GM19324 (cell line): ENCODE measurements around the gene CCSAP.
"Not testable (repeated sequence)": the region's sequence is repeated elsewhere in the genome, so short reads cannot be mapped to it uniquely, and the experiment has no call there.

Source experiments
- ATAC-seq: cut with Tn5 transposase; IDR thresholded peaks from one replicate; pipeline ENCODE4 v1.9.1; 2021; ENCODE audit warnings: mild to moderate bottlenecking, moderate library complexity; ENCODE audit not compliant: unreplicated experiment, low FRiP score

CCSAP gene

DNA sequence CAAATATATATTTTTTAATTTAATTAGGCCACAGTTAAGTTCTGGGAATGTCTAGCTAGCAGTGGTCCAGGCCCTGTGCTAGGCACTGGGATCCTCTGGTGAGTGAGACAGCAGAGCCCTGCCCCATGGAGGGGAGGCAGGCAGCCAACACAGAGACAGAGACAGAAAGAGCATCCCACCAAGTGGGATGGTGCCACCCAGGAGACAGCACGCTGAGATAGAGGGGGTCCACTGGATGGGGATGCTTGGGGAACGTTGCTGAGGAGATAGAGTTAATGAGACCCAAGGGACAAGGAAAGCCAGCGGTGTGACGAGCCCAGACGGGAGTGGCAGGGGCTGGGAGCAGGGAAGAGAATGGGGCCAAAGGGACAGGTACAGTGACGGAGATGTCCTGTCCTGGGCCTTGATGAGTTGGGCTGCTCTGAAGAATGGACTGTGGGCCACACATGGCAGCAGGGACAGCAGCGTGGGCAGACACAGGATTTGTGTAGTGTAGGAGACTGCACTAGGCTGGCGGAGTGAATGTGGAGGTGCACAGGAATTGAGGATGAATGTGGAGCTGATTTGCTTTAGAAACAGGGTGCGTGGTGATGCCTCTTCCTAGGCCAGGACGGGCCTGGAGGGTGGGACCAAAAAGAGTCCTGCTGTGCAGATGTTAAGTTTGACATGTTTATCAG, 49.2 kb downstream of the CCSAP start:
- ATAC-seq, result no peak

DNA sequence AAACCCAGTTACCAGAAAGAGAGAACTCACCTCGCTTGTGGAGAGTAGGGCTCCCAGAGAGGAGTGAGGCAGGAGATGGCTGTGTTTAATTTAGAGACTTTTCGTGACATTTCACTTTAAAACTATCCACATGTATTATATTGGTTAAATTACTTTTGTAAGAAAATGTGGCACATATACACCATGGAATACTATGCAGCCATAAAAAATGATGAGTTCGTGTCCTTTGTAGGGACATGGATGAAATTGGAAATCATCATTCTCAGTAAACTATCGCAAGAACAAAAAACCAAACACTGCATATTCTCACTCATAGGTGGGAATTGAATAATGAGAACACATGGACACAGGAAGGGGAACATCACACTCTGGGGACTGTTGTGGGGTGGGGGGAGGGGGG, 51.2 kb downstream of the CCSAP start:
- not testable (repeated sequence) for ATAC-seq

DNA sequence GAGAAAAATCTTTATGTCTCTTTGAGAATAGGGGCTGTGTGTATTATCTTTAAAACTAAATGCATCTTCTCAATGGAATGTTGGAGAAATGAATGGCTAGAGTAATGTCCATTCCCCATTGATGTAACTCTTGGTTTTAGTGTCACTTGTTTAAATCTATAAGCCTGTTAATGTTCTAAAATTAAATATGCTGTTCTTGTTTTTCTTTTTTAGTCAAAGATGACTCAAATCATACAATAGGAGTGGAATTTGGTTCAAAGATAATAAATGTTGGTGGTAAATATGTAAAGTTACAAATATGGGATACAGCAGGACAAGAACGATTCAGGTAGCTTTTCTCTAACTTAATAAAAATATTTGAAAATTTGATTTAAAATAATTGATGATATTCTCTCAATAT, 54.3 kb downstream of the CCSAP start:
- no peak for ATAC-seq

DNA sequence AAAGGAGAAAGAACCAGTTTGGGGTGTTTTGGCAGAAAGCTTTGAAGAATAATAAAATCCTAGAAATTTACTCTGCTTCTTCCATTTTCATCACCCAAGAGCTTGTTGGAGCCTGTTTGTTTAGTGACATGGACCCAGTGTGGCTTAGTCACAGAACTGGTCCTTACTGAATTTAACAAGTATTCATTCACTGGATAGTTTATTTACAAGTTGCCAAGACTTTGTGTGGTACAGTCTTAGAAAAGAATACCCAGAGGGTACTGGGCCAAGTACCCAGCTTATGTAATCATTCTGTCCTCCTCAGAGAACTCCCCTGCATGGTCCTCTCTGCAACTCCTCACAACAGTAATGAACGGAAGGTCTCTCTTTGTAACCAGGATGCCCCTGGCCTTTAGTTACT, 55.6 kb downstream of the CCSAP start:
- ATAC-seq, result no peak

DNA sequence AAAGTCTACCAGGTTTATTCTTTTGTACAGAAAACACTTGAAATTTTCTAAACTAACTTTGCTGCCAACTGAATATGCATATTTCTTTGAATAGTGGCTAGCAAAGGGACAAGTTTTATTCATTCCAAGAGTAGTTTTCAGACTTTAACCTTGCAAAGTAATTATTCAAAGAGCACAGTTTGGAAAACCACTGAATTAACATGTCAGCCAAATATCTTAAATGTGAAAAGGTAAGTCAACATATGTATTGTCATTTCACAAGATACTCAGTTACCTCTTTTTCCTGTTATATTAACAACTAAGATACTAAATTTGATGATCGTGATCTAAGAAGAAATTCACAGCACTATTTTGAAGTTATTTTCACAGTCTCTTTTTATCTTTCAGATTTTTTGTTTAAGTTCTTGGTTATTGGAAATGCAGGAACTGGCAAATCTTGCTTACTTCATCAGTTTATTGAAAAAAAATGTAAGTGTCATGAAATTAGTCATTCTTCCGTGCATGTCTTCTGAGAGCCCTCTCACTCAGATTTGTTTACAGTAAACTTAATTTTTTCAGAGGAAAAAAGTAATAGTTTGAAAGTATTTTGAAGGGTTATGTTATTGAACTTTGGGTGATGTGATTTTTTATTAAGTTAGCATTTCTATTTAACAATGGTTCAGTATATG, 56.6 kb downstream of the CCSAP start:
- ATAC-seq, result no peak

DNA sequence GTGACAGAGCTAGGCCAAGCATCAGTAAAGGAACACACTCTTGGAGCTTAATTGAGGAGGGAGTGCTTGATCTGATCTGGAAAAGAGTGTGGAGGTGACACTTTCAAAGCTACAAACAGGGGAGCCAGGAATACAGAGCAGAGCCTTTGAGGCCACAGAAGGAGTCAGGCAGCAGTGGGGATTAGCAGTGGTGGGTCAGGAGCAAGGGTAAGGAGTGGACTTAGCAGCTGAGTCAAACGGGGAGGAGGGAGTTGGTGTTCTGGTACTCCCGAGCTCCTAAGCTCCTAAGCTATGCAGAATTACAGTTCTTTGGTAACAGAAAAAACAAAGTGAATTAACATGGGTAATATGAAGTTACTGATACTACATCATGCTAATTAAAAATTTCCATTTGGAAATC, 57.4 kb downstream of the CCSAP start:
- no peak for ATAC-seq

DNA sequence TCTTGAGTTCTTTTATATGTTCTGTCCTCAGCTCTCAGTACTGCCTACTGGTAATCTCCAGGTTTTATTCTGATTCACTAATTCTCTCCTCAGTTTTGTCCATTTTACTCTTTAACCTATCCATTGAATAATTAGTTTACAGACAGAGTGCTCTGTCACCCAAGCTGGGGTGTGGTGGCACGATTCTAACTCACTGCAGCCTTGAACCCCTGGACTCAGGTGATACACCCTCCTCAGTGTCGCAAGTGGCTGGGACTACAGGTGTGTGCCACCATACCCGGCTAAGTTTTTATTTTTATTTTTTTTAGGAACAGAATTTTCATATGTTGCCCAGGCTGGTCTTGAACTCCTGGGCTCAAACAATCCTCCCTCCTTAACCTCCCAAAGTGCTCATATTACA, 58.0 kb downstream of the CCSAP start:
- ATAC-seq, result no peak

DNA sequence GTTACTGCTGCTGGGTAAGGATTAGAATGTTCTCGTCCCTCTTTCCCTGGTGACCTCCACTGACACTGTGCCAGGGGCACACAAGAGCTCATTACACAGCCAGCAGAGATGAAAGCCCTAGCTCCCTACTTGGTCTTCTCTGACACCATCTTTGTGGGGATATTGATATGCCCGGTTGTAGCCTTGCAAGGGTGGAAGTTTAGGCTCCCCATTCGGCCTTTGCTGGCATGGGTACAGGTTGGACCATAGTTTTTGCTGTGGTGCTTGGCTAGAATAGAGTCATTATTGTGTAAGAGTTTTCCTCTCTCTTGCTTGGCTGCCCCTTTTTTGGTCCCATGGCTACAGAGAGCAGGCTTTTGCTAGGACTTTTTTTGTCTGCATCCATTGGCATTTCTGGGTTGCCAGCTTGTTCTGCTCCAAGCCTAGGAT, 59.6 kb downstream of the CCSAP start:
- ATAC-seq, result no peak

DNA sequence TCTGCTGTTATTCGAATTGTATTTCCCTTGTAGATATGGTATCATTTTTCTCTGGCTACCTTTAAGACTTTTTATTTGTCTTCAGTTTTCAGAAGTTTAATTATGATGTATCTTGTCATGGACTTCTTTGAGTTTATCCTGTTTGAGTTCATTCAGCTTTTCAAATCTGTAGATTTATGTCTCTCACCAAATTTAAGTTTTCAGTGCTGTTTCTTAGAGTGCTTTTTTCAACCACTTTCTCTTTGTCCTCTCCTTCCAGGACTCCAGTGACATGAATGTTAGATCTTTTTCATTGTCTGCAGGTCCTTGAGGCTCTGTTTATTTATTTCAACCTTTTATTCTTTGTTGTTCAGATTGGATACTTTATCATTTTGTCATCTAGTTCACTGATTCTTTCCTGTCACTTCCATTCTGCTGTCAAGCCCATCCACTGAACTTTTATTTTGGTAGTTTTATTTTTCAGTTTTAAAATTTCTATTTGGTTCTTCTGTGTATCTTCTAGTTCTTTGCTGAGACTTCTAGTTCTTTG, 60.5 kb downstream of the CCSAP start:
- no peak for ATAC-seq

DNA sequence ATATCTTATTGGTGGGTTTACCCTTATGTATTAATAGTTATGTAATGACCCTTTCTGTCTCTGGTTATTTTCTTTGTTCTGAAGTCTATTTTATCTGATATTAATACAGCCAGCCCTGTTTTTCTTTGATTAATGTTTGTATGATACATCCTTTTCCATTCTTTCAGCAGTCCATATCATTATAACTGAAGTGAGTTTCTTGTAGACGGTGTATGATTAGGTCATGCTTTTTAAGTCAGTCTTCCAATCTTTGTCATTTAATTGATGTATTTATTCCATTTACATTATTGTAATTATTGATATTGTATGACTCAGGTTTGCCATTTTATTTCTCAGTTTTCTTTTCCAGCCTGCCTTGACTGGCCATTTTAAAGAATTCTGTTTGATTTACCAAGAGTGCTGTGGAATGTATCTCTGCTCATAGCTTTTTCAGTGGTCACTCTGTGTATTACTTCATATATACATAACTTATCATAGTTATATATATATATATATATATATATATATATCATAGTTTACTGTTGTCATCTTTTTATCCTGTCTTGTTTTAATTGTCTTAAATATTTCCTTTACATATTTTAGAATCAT, 61.4 kb downstream of the CCSAP start:
- no peak for ATAC-seq

DNA sequence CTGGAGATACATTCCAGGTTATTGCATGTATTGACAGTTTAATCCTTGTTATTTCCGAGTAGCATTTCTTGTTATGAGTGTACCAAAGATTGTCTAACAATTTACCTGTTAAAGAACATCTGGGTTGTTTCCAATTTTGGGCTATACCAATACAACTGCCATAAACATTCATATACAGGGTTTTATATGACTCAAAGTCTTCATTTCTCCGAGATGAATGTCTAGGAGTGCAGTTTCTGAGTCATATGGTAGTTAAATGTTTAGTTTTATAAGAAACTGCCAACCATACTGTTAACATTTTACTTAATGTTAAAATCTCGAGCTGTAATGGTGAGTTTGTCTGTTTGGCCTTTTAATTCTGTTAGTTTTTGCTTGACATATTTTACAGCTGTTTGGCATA, 61.9 kb downstream of the CCSAP start:
- no peak for ATAC-seq

DNA sequence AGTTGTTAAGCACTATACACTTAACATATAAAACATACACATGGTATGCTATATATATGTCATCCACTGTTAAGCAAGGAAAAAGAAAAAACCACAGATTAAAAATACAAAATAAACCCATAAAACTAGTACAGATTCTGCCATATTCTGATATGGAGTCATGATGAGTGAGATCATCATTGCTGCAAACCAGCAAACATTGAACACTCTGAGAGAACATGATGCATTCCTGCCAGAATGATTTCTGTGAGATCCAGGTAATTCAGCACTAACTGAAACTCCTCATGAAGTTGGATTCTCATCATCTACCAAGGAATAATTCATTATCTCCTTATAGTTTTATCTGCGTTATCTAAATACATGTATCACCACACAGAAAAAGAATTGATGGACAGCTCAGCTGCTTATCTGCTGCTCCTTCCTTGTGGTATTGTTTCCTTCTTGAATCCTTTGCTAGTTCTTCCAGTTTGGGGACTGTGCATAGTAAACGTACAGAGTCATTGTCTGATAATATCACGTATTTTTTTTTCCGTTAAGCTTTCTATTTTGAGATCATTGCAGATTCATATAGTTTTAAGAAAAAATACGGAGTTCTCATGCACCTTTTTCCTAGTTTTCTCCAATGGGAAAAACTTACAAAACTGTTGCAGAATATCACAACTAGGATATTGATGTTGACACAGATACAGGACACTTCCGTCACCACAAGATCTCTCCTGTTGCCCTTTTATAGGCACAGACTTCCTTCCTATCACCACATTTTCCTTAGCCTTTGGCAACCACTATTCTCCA, 62.6 kb downstream of the CCSAP start:
- no peak for ATAC-seq

DNA sequence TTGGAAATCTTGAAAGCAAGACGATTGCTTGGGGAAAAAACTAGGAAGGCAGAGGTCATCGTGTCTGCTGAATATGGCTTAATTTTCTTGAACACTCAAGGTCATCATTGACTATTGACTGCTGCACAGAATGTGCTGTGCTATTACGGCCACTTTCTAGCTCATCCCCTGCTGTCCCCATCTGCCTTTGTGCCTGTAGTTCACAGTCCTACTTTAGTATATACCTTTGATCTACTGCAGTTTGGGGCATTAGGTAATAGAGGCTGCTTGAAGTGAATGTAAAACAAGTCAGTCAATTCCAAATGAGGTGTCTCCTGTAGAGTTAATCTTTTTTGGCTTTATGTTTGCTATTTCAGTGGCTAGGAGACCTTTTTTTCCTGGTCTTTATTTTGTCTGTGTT, 63.6 kb downstream of the CCSAP start:
- ATAC-seq, result no peak

DNA sequence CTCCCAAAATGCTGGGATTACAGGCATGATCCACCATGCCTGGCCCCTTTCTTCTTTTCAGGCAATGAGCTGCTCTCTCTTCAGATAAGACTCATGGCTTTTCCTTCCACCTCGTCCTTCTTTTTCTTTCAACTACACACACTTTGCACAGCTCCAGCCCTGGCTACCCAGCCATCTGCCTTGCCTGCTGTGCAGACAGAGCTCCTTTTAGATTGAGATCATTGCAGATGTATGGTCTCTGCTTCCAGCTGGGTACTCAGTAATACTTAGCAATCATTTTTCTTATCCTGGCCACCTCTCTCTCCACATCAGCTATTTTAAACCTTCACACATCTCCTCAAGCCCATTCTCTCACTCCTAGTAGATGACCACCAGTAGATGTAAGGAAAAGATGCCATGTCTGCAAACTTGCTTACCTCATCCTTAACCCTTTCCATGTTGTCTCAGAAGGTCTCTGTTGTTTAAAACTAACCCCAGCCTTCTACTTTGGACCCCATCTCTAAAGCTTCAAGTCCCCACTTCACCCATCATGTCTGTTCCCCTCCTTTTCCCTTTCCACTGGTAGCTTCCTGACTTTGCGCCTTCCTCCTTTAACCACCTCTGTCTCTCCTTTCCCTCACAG, 64.6 kb downstream of the CCSAP start:
- ATAC-seq, result no peak

DNA sequence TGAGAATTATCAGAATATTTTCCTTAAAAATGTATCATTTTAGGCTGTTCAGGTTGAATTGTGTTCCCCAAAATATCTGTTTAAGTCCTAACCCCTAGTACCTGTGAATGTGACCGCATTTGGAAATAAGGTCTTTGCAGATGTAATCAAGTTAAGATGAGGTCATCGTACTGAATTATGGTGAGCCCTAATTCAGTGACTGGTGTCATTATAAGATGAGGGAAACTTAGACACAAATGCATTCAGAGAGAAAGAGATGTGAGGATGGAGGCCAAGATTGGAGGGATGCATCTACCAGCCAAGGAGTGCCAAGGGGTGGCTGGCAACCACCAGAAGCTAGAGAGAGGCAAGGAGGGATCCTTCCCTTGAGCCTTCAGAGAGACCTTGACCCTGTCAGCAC, 67.8 kb downstream of the CCSAP start:
- no peak for ATAC-seq

DNA sequence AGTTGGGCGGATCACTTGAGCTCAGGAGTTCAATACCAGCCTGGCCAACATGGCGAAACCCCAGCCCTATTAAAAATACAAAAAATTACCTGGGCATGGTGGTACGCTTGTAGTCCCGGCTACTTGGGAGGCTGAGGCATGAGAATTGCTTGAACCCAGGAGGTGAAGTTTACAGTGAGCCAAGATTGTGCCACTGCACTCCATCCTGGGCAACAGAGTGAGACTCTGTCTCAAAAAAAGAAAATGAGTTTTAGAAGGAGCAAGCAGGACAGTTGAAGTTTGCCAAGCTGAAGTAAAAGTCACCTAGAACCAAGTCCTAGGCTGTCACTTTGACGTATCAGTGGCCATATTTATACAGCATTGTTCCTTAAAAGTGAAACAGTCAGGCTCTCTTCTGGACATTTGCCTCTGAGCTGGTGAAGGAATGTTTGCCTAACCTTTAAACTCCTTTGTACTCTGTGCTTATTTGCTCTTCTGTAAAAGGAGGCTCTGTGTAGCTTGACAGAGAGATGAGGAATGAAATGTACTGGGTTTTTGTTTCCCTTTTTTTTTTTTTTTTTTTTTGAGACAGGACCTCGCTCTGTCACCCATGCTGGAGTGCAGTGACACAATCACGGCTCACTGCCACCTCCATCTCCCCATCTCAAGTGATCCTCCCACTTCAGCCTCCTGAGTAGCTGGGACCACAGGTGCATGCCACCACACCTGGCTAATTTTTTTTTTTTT, 69.2 kb downstream of the CCSAP start:
- no peak for ATAC-seq

DNA sequence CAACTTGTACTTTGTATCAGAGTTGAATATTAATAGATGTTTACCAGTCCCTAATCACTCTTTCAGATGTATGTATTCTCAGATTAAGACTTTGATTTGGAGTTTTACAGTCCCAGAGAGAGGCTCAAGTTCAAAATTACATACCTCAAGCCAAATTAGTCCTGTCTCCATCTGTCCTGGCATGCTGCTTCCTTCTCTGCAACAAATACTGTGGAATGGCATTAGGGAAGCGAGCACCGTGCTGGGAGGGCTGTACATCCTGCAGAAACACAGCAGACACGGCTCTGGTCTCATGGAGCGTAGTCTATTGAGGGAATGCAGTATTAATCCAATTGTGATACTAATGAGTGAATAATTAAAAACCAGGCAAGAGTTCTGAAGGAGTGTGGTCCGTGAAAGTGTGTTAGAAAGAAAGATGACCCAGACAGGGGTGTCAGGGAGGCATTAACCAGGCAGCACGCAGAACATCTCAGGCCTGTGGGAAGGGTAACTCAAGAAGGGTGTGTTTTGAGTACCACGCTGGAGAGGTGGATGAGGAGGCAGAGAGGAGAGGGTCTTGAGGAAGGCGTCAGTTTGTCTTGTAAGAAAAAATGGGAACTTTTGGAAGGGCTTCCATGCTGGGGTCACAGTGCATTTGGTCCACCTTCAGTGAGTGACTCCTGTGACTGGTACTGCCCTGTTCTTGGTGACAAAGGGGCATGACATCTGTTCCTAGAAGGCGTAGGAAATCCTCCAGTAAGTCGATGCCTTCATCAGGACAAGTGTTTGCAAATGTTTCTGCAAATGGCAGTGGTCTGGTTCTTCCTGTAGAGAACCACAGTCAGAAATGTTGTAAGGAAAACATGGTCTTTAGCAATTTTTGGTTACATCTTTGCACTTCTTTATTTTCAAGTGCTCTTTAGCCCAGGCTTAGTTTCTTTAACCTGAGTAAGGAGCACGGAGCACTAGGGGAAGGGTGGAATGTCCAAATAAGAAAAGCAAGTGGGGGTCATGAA, 70.4 kb downstream of the CCSAP start:
- no peak for ATAC-seq

DNA sequence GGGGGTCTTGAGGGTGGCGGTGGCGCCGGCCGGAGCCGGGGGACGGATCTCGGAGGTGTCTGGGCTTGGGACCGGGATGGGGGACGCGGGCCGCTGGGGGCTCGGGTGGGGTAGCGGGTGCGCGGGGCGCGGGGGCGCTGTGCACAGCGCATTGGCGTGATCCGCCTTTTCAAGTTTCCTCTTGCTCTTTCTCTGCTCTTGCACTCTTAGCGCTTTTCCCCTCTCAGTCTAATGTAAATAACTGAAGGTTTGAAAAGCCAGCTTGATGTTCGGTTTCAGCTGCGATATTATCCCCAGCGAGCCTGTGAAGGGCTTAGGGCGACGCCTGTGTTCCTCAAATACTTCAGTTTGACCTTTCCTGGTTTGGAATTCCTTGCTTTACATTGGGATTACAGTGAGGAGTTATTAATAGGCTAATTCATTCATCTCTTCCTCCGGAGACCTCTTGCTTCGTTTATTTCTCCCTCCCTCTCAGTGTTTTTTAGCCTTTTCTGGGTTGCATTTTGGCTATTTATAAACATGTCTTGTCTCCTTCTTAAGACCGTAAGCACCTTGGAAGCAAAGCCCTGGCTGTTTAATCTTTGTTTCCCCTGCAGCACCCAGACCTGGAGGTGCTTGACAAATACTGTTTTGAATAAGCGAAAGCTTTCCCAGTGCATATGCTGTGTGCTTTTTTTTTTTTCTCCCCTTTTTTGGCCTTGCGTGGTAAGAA, 71.2 kb downstream of the CCSAP start:
- ATAC-seq, result peak; percentile 46
